Neural crest cell (in vitro differentiated cells): ENCODE results near the gene ERC2. TPM values are rescaled to one million over a fixed set of nuclear protein-coding genes. Genes with fewer than 3 reads are reported as not detected.

ENCODE experiments used
- DNase-seq: peaks from one replicate; pipeline ENCODE4 v3.0.0; 2021; ENCODE audit warnings: low read depth, mixed read lengths, low spot score
- H3K27ac Mint-ChIP-seq: one replicate; pipeline ENCODE4 v1.8.0; 2021; ENCODE audit warnings: mild to moderate bottlenecking, mixed read lengths; ENCODE audit not compliant: unreplicated experiment
- H3K27me3 Mint-ChIP-seq: 2 replicates; pipeline ENCODE4 v1.8.0; 2021; ENCODE audit warnings: low read depth, mild to moderate bottlenecking, mixed read lengths
- H3K36me3 Mint-ChIP-seq: 2 replicates; pipeline ENCODE4 v1.8.0; 2021; ENCODE audit warnings: low read depth, mild to moderate bottlenecking, mixed read lengths
- H3K4me1 Mint-ChIP-seq: 2 replicates; pipeline ENCODE4 v1.8.0; 2021; ENCODE audit warnings: mixed read lengths
- H3K4me3 Mint-ChIP-seq: one replicate; pipeline ENCODE4 v1.8.0; 2021; ENCODE audit warnings: mild to moderate bottlenecking, mixed read lengths
- H3K9me3 Mint-ChIP-seq: 2 replicates; pipeline ENCODE4 v1.8.0; 2021; ENCODE audit warnings: mixed read lengths
- total RNA-seq: library from RNA; stranded (reverse); gene quantifications from 2 replicates; pipeline ENCODE4 v1.2.1, GENCODE V29; 2021
- TF ChIP-seq, protein P1 (sequence below): fragments of 200-600 bp; sonication (generic); conservative IDR thresholded peaks from 2 replicates; pipeline ENCODE4 v1.5.0; 2021; ENCODE audit warnings: antibody characterized with exemption, mild to moderate bottlenecking

The ERC2 gene
- total RNA-seq, 1 donor from 2014 or later: 13.5 TPM

DNA sequence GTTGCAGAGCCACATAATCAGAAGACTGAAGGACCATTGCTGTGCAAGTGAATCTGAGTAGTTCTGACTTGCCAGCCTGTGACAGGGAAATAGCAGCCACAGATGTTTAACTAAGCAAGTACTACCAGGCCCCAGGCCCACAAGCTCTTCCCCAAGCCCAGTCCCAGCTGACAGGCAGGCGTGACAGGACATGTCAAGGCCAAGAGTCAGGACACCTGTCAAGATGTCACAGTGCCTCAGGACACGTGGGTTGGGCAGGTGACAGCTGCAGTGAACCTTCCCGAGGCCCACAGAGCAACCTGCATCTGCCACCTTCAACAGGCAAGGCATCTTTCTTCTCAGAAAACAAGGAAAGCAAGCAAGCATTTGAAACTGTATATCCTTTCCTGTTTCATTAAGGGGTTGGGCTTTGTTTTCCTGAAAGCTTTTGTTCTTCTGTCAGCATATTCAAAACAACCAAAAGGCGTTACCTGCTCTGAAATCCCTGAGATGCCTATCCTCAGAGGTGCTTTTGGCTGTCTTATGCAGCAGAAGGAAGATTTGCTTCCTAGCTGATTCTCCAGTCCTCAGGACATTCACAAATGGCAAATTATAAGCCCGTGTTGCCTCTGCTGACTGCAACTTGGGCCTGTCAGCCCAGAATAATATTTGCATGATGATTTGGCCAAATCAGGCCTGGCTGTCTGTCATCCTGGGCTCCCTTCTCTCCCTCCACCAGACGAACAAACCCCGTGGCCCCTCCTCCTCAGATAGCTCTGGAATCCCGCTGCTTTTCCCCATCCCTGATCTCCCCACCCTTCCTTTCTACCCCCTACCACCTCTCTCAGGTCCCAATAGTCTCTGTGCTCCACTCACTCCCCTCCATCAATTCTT, 809.3 kb downstream of the ERC2 start:
- no peaks in the 10 kb centered on the region for H3K4me1 Mint-ChIP-seq
- H3K27me3 Mint-ChIP-seq: no peaks in the 10 kb centered on the region
- no peaks in the 10 kb centered on the region for H3K36me3 Mint-ChIP-seq
- TF ChIP-seq, protein P1, sequence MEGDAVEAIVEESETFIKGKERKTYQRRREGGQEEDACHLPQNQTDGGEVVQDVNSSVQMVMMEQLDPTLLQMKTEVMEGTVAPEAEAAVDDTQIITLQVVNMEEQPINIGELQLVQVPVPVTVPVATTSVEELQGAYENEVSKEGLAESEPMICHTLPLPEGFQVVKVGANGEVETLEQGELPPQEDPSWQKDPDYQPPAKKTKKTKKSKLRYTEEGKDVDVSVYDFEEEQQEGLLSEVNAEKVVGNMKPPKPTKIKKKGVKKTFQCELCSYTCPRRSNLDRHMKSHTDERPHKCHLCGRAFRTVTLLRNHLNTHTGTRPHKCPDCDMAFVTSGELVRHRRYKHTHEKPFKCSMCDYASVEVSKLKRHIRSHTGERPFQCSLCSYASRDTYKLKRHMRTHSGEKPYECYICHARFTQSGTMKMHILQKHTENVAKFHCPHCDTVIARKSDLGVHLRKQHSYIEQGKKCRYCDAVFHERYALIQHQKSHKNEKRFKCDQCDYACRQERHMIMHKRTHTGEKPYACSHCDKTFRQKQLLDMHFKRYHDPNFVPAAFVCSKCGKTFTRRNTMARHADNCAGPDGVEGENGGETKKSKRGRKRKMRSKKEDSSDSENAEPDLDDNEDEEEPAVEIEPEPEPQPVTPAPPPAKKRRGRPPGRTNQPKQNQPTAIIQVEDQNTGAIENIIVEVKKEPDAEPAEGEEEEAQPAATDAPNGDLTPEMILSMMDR: no peak
- no peak overlapping the region for H3K4me3 Mint-ChIP-seq
- no peak for DNase-seq
- no peaks in the 10 kb centered on the region for H3K9me3 Mint-ChIP-seq
- H3K27ac Mint-ChIP-seq: peak overlapping the region; percentile 32

DNA sequence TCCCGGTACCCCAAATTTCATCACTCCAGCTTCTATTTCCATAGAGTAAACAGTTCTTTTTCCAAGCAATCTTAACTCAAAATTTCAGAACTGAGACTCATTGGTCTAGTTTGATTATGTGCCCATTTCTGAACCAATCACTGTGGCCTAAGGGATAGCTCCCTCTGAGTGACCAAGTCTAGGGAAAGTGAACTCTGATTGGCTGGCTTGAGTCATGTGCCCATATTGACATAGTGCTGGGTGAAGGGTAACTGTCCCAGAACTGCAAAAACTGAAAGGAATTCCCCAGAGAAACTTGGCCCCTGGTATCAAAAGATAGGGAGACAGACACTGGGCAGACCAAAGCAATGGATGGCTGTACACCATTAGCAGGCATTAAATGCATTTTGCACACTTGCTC, 810.0 kb downstream of the ERC2 start:
- Mint-ChIP-seq H3K4me3 (no peak overlapping the region), H3K9me3 (no peaks in the 10 kb centered on the region), H3K4me1 (no peaks in the 10 kb centered on the region), H3K27me3 (no peaks in the 10 kb centered on the region), H3K27ac (no peak overlapping the region), H3K36me3 (no peaks in the 10 kb centered on the region)
- TF ChIP-seq, protein P1: no peak
- DNase-seq: no peak

DNA sequence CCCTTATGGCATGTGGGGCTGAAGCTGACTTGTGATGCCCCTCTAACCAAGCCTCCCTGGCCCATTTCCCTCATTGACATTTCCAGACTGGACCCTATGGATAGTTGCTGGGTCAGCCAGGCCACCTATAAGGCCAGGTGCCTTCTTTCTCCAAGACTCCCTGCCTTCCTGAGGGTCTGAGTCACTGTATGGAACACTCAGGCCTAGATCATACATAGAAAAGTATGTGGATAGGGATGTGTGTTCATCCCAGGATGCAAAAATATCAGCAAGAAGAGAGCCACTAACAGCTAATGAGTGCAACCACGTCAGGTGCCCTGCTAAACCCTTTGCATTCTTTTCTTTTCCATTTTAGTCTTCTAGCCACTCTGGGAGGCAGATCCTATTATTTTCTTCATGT, 812.7 kb downstream of the ERC2 start:
- no peak for DNase-seq
- Mint-ChIP-seq H3K27me3 (no peaks in the 10 kb centered on the region), H3K4me3 (no peak overlapping the region), H3K27ac (no peak overlapping the region), H3K9me3 (no peaks in the 10 kb centered on the region), H3K36me3 (no peaks in the 10 kb centered on the region), H3K4me1 (peaks cover under 1% of the 10 kb centered on the region)
- TF ChIP-seq, protein P1: no peak

DNA sequence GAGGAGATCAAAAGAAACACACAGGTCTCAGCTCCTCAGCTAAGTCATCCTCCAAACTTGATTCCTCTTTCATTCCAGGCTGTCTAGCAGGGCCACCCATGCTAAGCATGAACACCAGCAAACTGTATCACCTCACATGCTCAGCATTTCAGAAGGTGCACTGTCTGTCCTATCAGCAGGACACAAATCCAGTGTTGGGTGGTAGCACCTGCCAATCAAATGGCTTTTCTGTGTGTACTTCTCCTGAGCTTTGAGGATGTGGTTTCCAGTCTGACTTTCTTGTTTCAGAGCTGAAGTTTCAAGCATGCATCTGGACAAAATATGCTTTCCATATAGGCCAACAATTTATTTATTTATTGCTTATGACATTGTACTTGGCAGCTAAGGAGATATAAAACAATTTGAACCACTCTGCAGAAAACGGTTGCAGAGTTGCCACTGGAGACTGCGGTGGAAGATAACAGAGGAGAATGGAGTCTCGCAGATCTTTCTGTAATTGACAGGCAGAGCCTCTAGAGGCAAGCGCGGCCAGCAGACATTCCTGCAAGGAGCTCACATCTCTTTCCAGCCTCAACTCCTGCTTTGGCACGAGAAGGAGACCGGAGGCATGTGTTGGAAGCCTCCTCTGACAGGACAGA, 814.0 kb downstream of the ERC2 start:
- H3K4me1 Mint-ChIP-seq: peaks cover 6% of the 10 kb centered on the region
- H3K36me3 Mint-ChIP-seq: no peaks in the 10 kb centered on the region
- TF ChIP-seq, protein P1: no peak
- H3K4me3 Mint-ChIP-seq: no peak overlapping the region
- DNase-seq: no peak
- H3K27me3 Mint-ChIP-seq: no peaks in the 10 kb centered on the region
- peak overlapping the region; percentile 60 for H3K27ac Mint-ChIP-seq
- no peaks in the 10 kb centered on the region for H3K9me3 Mint-ChIP-seq

DNA sequence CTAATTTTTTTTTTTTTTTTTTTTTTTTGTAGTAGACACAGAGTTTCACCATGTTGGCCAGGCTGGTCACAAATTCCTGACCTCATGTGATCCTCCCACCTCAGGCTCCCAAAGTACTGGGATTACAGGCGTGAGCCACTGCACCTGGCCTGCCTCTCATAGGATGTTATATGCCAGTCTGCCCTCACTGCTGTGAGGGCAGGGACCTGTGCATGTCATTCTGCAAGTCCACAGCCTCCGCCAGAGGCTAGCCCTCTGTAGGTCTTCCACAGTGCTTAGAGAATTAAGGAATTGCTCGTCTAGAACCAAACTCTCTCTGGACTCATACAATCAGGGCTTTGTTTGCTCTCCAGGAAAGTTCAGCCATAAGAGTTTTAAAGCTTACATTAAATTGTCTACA, 817.3 kb downstream of the ERC2 start:
- Mint-ChIP-seq H3K4me1 (peaks cover 11% of the 10 kb centered on the region), H3K4me3 (no peak overlapping the region), H3K9me3 (no peaks in the 10 kb centered on the region), H3K27ac (no peak overlapping the region), H3K36me3 (no peaks in the 10 kb centered on the region), H3K27me3 (no peaks in the 10 kb centered on the region)
- TF ChIP-seq, protein P1: no peak
- no peak for DNase-seq
